IMR-90 (cell line): Measurements from ENCODE around the gene CDK5R2. TPM values are rescaled to one million over a fixed set of nuclear protein-coding genes. Genes with fewer than 3 reads are reported as not detected.

Source experiments
- ATAC-seq: fragments of 200-7000 bp; cut with Tn5 transposase; 2 replicates; pipeline ENCODE4 v1.9.1; 2020; ENCODE audit warnings: low read depth, mild to moderate bottlenecking, moderate library complexity
- BruUV-seq: library from RNA; stranded (reverse); fragments of 400-500 nt; replicated peaks from 2 replicates; lab custom pipeline; 2021; lab: Mats Ljungman, UMichigan
- CTCF ChIA-PET: fragments of 300-600 bp; formaldehyde crosslinking; extraction: SDS; loops from one replicate; lab custom pipeline; 2021; ENCODE audit warnings: antibody characterized with exemption; lab: Yijun Ruan, JAX
- POLR2A ChIA-PET: fragments of 300-600 bp; sonication (Branson Sonifier 250); formaldehyde crosslinking; loops from one replicate; lab custom pipeline; 2022; ENCODE audit warnings: antibody characterized with exemption; ENCODE audit not compliant: unreplicated experiment; lab: Charles Lee
- DNase-seq: peaks from one replicate; pipeline ENCODE4 v3.0.0; 2013
- H2AFZ ChIP-seq: replicated peaks from 2 replicates; pipeline ENCODE3; 2013; ENCODE audit warnings: low read length, mild to moderate bottlenecking; ENCODE audit not compliant: poor library complexity
- H2AK5ac ChIP-seq: 2 replicates; pipeline ENCODE4 v1.6.1; 2013; ENCODE audit warnings: low read depth, low read length, inconsistent platforms
- H2AK9ac ChIP-seq: replicated peaks from 2 replicates; pipeline ENCODE3; 2013; ENCODE audit warnings: mild to moderate bottlenecking, low read depth, low read length, moderate library complexity; ENCODE audit not compliant: poor library complexity
- H2BK120ac ChIP-seq: 2 replicates; pipeline ENCODE4 v1.6.1; 2013; ENCODE audit warnings: low read depth, low read length, inconsistent platforms
- H2BK15ac ChIP-seq: 3 replicates; pipeline ENCODE4 v1.6.1; 2013; ENCODE audit warnings: low read depth, low read length, inconsistent platforms
- H2BK20ac ChIP-seq: 2 replicates; pipeline ENCODE4 v1.6.1; 2013; ENCODE audit warnings: low read depth, mild to moderate bottlenecking, inconsistent platforms, low read length, moderate library complexity
- H2BK5ac ChIP-seq: 2 replicates; pipeline ENCODE4 v1.6.1; 2013; ENCODE audit warnings: mild to moderate bottlenecking, low read depth, low read length, inconsistent platforms; ENCODE audit not compliant: poor library complexity, severe bottlenecking
- H3K14ac ChIP-seq: replicated peaks from 2 replicates; pipeline ENCODE4 v1.6.1; 2013; ENCODE audit warnings: low read depth, low read length, inconsistent platforms
- H3K18ac ChIP-seq: 2 replicates; pipeline ENCODE4 v1.6.1; 2013; ENCODE audit warnings: low read depth, low read length, control low read depth
- H3K23ac ChIP-seq: 2 replicates; pipeline ENCODE4 v1.6.1; 2013; ENCODE audit warnings: low read depth, low read length, inconsistent platforms
- H3K27ac ChIP-seq: 2 replicates; pipeline ENCODE4 v1.5.1; 2013; ENCODE audit warnings: mild to moderate bottlenecking, control low read depth, low read length; ENCODE audit not compliant: insufficient read depth
- H3K27me3 ChIP-seq: 2 replicates; pipeline ENCODE4 v1.6.1; 2013; ENCODE audit warnings: low read length; ENCODE audit not compliant: control insufficient read depth, insufficient read depth
- H3K36me3 ChIP-seq: 2 replicates; pipeline ENCODE4 v1.6.1; 2013; ENCODE audit warnings: low read length, mixed read lengths; ENCODE audit not compliant: control insufficient read depth, insufficient read depth
- H3K4ac ChIP-seq: 2 replicates; pipeline ENCODE4 v1.6.1; 2013; ENCODE audit warnings: low read depth, low read length, inconsistent platforms
- H3K4me1 ChIP-seq: 2 replicates; pipeline ENCODE4 v1.6.1; 2013; ENCODE audit warnings: low read length, mixed read lengths; ENCODE audit not compliant: control insufficient read depth, insufficient read depth
- H3K4me2 ChIP-seq: 2 replicates; pipeline ENCODE4 v1.6.1; 2013; ENCODE audit warnings: low read depth, mild to moderate bottlenecking, control low read depth, low read length, moderate library complexity
- H3K4me3 ChIP-seq: 2 replicates; pipeline ENCODE4 v1.5.1; 2013; ENCODE audit warnings: low read depth, mild to moderate bottlenecking, control low read depth, low read length, moderate library complexity; ENCODE audit not compliant: insufficient read depth
- H3K56ac ChIP-seq: 2 replicates; pipeline ENCODE4 v1.6.1; 2013; ENCODE audit warnings: low read length, inconsistent platforms; ENCODE audit not compliant: insufficient read depth; ENCODE audit errors: extremely low read depth
- H3K79me1 ChIP-seq, 2 experiments: 2 replicates each; pipeline ENCODE4 v1.6.1; 2013; ENCODE audit warnings: low read length in 2 of 2, inconsistent platforms in 1 of 2, low read depth in 1 of 2
- H3K9ac ChIP-seq: 2 replicates; pipeline ENCODE4 v1.6.1; 2013; ENCODE audit warnings: low read depth, low read length, control low read depth
- H3K9me1 ChIP-seq: 2 replicates; pipeline ENCODE4 v1.6.1; 2013; ENCODE audit warnings: low read length, inconsistent platforms; ENCODE audit not compliant: insufficient read depth
- H3K9me3 ChIP-seq: 2 replicates; pipeline ENCODE4 v1.6.1; 2013; ENCODE audit warnings: low read length; ENCODE audit not compliant: control insufficient read depth, insufficient read depth
- H4K20me1 ChIP-seq: 2 replicates; pipeline ENCODE4 v1.6.1; 2013; ENCODE audit warnings: low read length, inconsistent platforms; ENCODE audit not compliant: insufficient read depth
- H4K5ac ChIP-seq: 2 replicates; pipeline ENCODE4 v1.6.1; 2013; ENCODE audit warnings: mild to moderate bottlenecking, low read depth, low read length, control low read depth
- H4K8ac ChIP-seq, 2 experiments: 2 replicates each; pipeline ENCODE4 v1.6.1; 2013; ENCODE audit warnings: low read depth in 2 of 2, low read length in 2 of 2, control low read depth in 1 of 2, inconsistent platforms in 1 of 2
- H4K91ac ChIP-seq: 2 replicates; pipeline ENCODE4 v1.6.1; 2013; ENCODE audit warnings: low read depth, low read length, inconsistent platforms; ENCODE audit not compliant: insufficient read depth
- CEBPB ChIP-seq: IDR thresholded peaks from 2 replicates; pipeline ENCODE4 v1.6.1; 2012; ENCODE audit warnings: low read depth, low read length, improper control_type of control experiment
- CHD1 ChIP-seq: IDR thresholded peaks from 2 replicates; pipeline ENCODE4 v1.6.1; 2012; ENCODE audit warnings: low read depth, low read length, improper control_type of control experiment
- MAFK ChIP-seq: IDR thresholded peaks from 2 replicates; pipeline ENCODE4 v1.6.1; 2012; ENCODE audit warnings: low read depth, low read length, improper control_type of control experiment
- MAZ ChIP-seq: IDR thresholded peaks from 2 replicates; pipeline ENCODE4 v1.6.1; 2012; ENCODE audit warnings: low read depth, mild to moderate bottlenecking, low read length, improper control_type of control experiment, moderate library complexity, borderline replicate concordance
- MXI1 ChIP-seq: IDR thresholded peaks from 2 replicates; pipeline ENCODE4 v1.6.1; 2012; ENCODE audit warnings: low read depth, mild to moderate bottlenecking, low read length, moderate library complexity, borderline replicate concordance
- NFE2L2 ChIP-seq: fragments of 150-350 bp; IDR thresholded peaks from 2 replicates; pipeline ENCODE4 v1.6.1; 2016; ENCODE audit warnings: low read depth, mild to moderate bottlenecking, low read length
- POLR2A ChIP-seq: IDR thresholded peaks from 2 replicates; pipeline ENCODE4 v1.6.1; 2012; ENCODE audit warnings: mild to moderate bottlenecking, low read depth, low read length
- RAD21 ChIP-seq: IDR thresholded peaks from 2 replicates; pipeline ENCODE4 v1.6.1; 2012; ENCODE audit warnings: low read length, improper control_type of control experiment
- RCOR1 ChIP-seq: IDR thresholded peaks from 2 replicates; pipeline ENCODE4 v1.6.1; 2012; ENCODE audit warnings: mild to moderate bottlenecking, low read length, improper control_type of control experiment; ENCODE audit not compliant: insufficient replicate concordance
- RFX5 ChIP-seq: IDR thresholded peaks from 2 replicates; pipeline ENCODE4 v1.8.0; 2012; ENCODE audit warnings: low read depth, mild to moderate bottlenecking, low read length, moderate library complexity
- SMC3 ChIP-seq: fragments of 150-350 bp; IDR thresholded peaks from 2 replicates; pipeline ENCODE4 v1.6.1; 2016; ENCODE audit warnings: low read depth, mild to moderate bottlenecking, antibody characterized with exemption, low read length, moderate library complexity
- WGBS, 2 experiments: methylation state at CpG; one replicate each; pipeline versions ENCODE4 v1.1.5 to v1.1.7; 2013; ENCODE audit warnings: missing lambda C conversion rate in 2 of 2; ENCODE audit not compliant: insufficient read length in 1 of 2; ENCODE audit errors: extremely low coverage in 2 of 2; 5-methylcytosine and 5-hydroxymethylcytosine counted together
- dilution Hi-C: fragments of 300-500 bp; cut with HindIII; formaldehyde crosslinking; loops from one replicate; pipeline ENCODE4 v1.14.3; 2018; ENCODE audit warnings: low sequenced_read_pairs; ENCODE audit not compliant: unreplicated experiment
- in situ Hi-C: fragments of 300-500 bp; cut with MboI; formaldehyde crosslinking; loops from 3 replicates; pipeline ENCODE4 v1.14.3; 2019; ENCODE audit warnings: low sequenced_read_pairs, inconsistent platforms, mixed read lengths
- intact Hi-C: fragments of 100-400 bp; cut with micrococcal nuclease; formaldehyde crosslinking; loops from 2 replicates; pipeline ENCODE4 v1.10.0; 2022
- polyA plus RNA-seq, 3 experiments: library from polyadenylated mRNA; depleted of rRNA; stranded (reverse); fragments of >200 nt; gene quantifications; 2 replicates each; pipeline ENCODE4 v1.2.3, GENCODE V29; 2012; ENCODE audit warnings: low replicate concordance in 1 of 3
- total RNA-seq: library from RNA; depleted of rRNA; stranded (reverse); fragments of >200 nt; gene quantifications from 2 replicates; pipeline ENCODE4 v1.2.3, GENCODE V29; 2012
- TF ChIP-seq, protein P1 (sequence below): fragments of 150-350 bp; IDR thresholded peaks from 2 replicates; pipeline ENCODE4 v1.6.1; 2017; ENCODE audit warnings: mild to moderate bottlenecking, antibody characterized with exemption, low read length, low read depth
- TF ChIP-seq, protein P2 (sequence below): fragments of 150-350 bp; IDR thresholded peaks from 2 replicates; pipeline ENCODE4 v1.6.1; 2016; ENCODE audit warnings: low read depth, mild to moderate bottlenecking, low read length, moderate library complexity, borderline replicate concordance
- TF ChIP-seq, protein P3 (sequence below): conservative IDR thresholded peaks from 2 replicates; pipeline ENCODE4 v1.5.1; 2012; ENCODE audit warnings: mild to moderate bottlenecking, low read depth, low read length, improper control_type of control experiment

CDK5R2 gene
- total and polyA plus RNA-seq, 2 of the 4 experiments (the other 2 are of a cell fraction) = not detected

DNA sequence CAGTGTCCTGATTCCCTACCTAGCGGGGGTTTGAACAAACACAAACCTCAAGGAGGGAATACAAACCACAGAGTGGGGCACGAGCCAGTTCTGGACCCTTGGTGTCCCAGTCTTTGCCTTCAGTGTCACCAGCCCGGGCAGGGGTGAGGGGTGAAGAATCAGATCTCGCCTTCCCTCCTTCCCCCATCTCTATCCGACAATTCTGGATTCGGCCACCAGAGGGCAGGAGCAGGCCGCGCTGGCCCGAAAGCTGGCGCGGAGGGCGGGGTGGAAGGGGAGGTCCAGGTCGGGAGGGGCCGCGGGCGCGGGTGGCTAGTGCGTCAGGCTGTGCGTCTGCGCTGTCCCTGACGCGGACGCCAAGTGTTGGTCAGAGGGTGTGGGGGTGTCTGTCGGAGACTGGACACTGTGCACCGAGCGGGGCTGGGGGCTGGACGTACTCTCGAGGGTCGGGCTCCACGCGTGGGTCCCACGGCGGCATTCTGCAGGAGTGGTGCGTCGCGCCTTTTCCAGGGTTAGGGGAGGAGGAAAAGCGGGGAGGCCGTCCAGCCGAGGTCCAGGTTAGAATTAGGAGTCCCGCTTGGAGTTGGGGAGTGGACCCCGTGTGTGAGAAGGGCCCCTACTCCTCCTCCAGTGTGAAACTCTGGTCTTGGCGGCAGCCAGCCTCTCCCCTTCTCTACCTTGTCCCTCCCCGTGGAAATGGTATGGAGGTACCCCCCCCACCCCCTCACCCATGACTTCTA is 36.7 kb downstream of the CDK5R2 start:
- Histone ChIP-seq H4K91ac (no peak overlapping the region), H2BK120ac (no peak overlapping the region), H3K79me1 (no peaks in the 10 kb centered on the region), H4K20me1 (no peaks in the 10 kb centered on the region; the same call in 1 of the 2 replicates), H3K4me2 (peak overlapping the region; percentile 93), H2BK20ac (no peak overlapping the region), H4K8ac (0 out of 4 replicates have a peak overlapping the region, but pooled peaks of 1 of the 2 experiments have one; percentile 51), H2BK5ac (no peak overlapping the region), H3K9ac (peak overlapping the region; percentile 35; the same call in 1 of the 2 replicates), H3K9me3 (no peaks in the 10 kb centered on the region), H2BK15ac (no peak overlapping the region), H3K14ac (no peak overlapping the region), H3K56ac (no peak overlapping the region), H3K4ac (no peak overlapping the region), H3K4me3 (peak overlapping the region; percentile 39), H3K18ac (no peak overlapping the region), H3K9me1 (peaks cover 3% of the 10 kb centered on the region; the same call in 1 of the 2 replicates), H3K36me3 (no peaks in the 10 kb centered on the region), H2AFZ (peak overlapping the region; percentile 91), H3K27me3 (peaks cover 85% of the 10 kb centered on the region), H2AK9ac (no peak overlapping the region), H4K5ac (no peak overlapping the region), H3K4me1 (no peaks in the 10 kb centered on the region; the same call in 1 of the 2 replicates), H3K27ac (no peak overlapping the region), H3K23ac (no peak overlapping the region), H2AK5ac (no peak overlapping the region)
- in situ Hi-C loops (no loop called here), dilution Hi-C loops (no loop called here), intact Hi-C loops (loop anchor here (1.0 kb wide), 2 partner anchors 33 to 159 kb away; no protein-coding TSS in a partner anchor)
- no TSS peak for BruUV-seq
- ChIA-PET POLR2A (no interaction called here), CTCF (interaction anchor here (0.6 to 1.5 kb wide), 7 partner anchors 13 to 1830 kb away, joined by 3 read pairs; no protein-coding TSS in a partner anchor)
- WGBS, 2 experiments = 0% methylated on average over 6 of the region's 43 CpGs; no CpG with 5 or more reads in 1 of the 2 experiments
- ATAC-seq (peak; percentile 92), DNase-seq (peak; percentile 77)
- TF ChIP-seq, protein P1, sequence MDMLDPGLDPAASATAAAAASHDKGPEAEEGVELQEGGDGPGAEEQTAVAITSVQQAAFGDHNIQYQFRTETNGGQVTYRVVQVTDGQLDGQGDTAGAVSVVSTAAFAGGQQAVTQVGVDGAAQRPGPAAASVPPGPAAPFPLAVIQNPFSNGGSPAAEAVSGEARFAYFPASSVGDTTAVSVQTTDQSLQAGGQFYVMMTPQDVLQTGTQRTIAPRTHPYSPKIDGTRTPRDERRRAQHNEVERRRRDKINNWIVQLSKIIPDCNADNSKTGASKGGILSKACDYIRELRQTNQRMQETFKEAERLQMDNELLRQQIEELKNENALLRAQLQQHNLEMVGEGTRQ = no peak
- TF ChIP-seq SMC3 (peak; percentile 70), RCOR1 (no peak), NFE2L2 (no peak), MXI1 (no peak), CEBPB (no peak), RAD21 (peak; percentile 75), POLR2A (0 out of 2 replicates have a peak, but pooled peaks have one; percentile 64), RFX5 (no peak), CHD1 (no peak), MAZ (peak; percentile 98), MAFK (no peak)
- TF ChIP-seq, protein P2, sequence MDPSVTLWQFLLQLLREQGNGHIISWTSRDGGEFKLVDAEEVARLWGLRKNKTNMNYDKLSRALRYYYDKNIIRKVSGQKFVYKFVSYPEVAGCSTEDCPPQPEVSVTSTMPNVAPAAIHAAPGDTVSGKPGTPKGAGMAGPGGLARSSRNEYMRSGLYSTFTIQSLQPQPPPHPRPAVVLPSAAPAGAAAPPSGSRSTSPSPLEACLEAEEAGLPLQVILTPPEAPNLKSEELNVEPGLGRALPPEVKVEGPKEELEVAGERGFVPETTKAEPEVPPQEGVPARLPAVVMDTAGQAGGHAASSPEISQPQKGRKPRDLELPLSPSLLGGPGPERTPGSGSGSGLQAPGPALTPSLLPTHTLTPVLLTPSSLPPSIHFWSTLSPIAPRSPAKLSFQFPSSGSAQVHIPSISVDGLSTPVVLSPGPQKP = no peak
- TF ChIP-seq, protein P3, sequence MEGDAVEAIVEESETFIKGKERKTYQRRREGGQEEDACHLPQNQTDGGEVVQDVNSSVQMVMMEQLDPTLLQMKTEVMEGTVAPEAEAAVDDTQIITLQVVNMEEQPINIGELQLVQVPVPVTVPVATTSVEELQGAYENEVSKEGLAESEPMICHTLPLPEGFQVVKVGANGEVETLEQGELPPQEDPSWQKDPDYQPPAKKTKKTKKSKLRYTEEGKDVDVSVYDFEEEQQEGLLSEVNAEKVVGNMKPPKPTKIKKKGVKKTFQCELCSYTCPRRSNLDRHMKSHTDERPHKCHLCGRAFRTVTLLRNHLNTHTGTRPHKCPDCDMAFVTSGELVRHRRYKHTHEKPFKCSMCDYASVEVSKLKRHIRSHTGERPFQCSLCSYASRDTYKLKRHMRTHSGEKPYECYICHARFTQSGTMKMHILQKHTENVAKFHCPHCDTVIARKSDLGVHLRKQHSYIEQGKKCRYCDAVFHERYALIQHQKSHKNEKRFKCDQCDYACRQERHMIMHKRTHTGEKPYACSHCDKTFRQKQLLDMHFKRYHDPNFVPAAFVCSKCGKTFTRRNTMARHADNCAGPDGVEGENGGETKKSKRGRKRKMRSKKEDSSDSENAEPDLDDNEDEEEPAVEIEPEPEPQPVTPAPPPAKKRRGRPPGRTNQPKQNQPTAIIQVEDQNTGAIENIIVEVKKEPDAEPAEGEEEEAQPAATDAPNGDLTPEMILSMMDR = peak; percentile 85
